GM19452 (cell line): ENCODE data around the gene CAMK4.

Experiments used
- ATAC-seq: cut with Tn5 transposase; IDR thresholded peaks from one replicate; pipeline ENCODE4 v1.9.1; 2021; ENCODE audit not compliant: unreplicated experiment

The CAMK4 gene

GRCh38 chr5:111478266-111478665 is 254.1 kb downstream of the CAMK4 start:
- ATAC-seq, result no peak

- no peak for ATAC-seq
These were observed 254.7 kb downstream of the CAMK4 start for GRCh38 chr5:111478898-111479297.

GRCh38 chr5:111480346-111480745 is 256.2 kb downstream of the CAMK4 start:
- no peak for ATAC-seq

DNA sequence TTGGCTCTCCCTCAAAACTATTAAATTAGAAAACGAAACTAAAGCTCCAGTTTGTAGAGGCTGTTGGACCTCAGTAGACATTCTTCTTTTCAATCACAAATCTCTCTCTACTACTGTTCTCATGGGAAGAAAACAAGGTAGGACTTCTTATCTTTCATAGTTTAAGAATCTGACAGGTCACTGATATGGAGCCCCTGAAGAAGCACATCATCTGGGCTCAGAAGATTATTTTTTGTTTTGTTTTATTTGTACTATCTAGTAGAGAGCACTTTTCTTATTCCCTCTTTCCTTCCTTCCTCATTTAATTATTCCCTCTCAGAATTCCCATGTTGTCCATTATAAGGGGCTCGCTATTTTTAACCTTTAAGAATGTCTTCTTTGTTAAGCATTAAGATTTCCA is 261.9 kb downstream of the CAMK4 start:
- no peak for ATAC-seq

DNA sequence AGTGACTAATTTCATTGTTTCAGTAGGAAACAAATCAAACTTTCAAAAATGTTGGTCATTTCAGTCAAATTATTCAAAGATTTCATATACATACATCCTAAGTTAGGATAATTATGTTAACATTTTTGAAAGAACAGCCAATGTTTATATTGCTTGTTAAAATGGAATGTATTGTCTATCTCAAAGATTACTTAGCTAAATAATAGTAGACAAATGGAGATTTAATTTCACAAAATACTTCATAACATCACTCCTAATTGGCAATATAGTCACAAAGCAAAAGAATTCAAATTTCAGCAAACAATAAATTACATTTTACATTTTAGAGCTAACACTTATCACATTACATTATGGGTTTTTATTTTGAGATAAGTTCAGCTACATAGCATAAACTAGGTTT is 262.7 kb downstream of the CAMK4 start:
- no peak for ATAC-seq

GRCh38 chr5:111488353-111488752 is 264.2 kb downstream of the CAMK4 start:
- no peak for ATAC-seq

DNA sequence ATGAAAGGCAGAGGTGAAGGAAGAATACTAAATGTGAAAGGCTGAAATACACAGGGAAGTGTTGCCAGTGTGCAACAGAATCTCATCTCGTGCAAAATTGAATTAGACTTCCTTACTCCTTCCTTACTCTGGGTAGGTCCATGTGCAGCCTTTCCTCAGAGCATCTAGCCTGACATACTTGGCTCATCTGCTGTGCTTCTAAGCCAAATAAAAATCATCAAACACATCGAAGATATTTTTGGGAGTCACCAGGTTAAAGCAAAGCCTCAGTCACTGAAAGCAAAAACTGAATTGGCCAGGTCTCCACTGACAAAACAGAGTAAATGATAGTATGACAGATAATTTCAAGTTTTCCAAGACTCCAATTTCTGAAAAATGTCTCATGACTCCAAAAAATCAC is 268.8 kb downstream of the CAMK4 start:
- no peak for ATAC-seq

DNA sequence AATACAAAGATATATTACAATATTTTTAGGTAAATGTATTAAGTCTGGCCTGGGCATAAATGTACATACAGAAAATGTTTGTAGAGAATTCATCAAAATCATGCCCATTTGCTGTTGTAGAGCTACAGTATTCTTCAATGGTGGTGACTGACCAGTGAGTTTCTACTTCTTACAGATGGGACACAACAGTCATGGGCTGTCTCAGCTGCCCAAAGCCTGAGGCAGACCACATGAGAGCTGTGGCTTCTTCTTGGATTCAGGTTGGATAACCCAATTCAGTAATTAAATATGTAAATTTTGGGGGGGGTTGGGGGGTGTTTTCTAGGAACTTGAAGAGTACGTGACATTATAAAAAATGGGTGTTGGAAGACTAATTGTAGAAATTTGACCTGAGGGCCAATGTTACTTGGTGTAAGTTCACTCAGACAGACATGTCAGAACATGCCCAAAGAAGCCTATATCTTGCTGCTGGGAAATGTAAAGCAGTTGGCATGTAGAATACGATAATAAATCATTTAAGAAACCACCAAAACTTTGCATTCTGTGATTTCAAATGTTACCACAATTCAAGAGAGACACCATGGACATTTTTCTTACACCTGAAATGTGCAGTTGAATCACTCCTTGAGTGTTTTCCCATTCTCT is 270.3 kb downstream of the CAMK4 start:
- ATAC-seq, result no peak

- ATAC-seq, result no peak
These were observed 271.0 kb downstream of the CAMK4 start for GRCh38 chr5:111495159-111495558.

- ATAC-seq, result no peak
These were observed 274.2 kb downstream of the CAMK4 start for GRCh38 chr5:111498346-111498745.

DNA sequence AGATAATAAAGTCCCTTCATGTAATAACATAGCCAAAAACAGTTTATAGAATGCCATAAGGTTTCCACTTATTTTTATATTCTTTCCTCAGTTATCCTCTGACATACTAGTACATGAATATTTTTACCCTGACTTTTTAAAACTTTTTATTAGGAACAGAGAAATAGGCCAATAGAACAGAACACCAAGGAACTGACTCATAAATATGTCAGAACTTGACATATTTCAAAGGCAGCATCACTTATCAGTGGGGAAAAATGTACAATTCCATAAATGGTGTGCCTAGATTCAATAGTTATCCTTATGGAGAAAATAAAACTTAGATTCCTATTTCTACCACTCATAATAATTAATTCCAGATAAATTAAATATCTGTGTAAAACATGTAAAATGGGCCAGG is 278.8 kb downstream of the CAMK4 start:
- no peak for ATAC-seq

GRCh38 chr5:111505096-111505495 is 280.9 kb downstream of the CAMK4 start:
- ATAC-seq, result no peak

GRCh38 chr5:111507276-111507675 is 283.1 kb downstream of the CAMK4 start:
- no peak for ATAC-seq

DNA sequence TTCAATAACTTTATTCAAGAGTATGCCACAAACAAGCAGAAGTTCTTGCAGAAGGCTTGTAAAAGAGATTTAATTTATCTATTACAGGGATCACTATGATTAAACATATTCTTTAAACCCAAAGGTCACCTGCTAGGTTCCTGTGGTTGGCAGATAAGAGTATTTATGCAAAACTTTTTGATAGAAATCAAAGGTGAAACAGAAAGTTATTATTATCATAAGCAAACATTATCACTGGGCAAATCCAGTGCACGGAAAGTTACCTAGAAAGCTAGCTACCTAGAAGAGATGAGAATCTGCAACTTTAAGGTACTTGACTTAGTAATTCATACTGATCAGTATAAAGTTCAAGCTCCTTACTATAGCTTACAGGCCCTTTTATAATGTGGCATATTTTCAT is 284.9 kb downstream of the CAMK4 start:
- no peak for ATAC-seq

GRCh38 chr5:111511174-111511830 is 287.1 kb downstream of the CAMK4 start:
- no peak for ATAC-seq

- peak; percentile 9 for ATAC-seq
These were observed 287.7 kb downstream of the CAMK4 start for GRCh38 chr5:111511831-111512374.

GRCh38 chr5:111512375-111513130 is 288.4 kb downstream of the CAMK4 start, which contains the start of gene STARD4:
Gene STARD4 (minus strand): TSS chr5:111512535. CDS start chr5:111507433, 5,102 bp downstream.
- peak; percentile 89 for ATAC-seq

DNA sequence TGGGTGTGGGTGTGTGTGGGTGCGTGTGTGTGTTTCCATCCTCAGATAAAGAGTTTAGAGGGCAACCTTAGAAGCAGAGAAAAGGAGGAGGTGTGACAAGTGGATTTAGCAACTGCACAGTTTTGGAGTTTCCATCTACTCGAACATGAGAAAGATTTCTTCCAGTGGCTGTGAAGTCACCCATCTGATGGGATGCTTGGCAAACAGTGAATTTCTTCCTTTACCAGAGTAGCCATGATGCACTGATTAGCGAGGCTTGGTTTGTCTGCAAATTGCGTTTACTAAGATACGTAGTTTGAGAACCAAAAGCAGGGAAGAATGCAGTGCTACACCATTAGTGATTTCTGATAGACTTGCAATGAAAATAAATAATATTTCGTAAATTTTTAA is 288.9 kb downstream of the CAMK4 start:
- no peak for ATAC-seq

DNA sequence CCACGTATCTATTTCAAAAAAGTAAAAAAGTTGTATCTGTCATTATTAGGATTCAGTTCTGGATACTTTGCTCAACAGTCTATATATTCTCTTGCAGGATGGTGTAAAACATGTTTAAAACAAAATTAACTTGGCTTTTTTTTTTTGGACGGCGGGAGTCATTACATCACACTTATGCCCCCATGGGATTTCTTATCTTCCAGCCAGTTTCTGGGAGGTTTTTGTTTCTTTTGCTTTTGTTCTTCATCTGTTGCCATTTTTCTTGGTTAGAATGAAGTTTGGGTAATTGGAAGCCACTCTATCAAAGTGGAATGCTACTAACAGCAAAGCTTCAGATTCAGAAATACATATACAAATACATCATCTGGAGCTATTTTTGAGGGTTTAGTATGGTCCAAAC is 289.9 kb downstream of the CAMK4 start:
- ATAC-seq, result no peak

DNA sequence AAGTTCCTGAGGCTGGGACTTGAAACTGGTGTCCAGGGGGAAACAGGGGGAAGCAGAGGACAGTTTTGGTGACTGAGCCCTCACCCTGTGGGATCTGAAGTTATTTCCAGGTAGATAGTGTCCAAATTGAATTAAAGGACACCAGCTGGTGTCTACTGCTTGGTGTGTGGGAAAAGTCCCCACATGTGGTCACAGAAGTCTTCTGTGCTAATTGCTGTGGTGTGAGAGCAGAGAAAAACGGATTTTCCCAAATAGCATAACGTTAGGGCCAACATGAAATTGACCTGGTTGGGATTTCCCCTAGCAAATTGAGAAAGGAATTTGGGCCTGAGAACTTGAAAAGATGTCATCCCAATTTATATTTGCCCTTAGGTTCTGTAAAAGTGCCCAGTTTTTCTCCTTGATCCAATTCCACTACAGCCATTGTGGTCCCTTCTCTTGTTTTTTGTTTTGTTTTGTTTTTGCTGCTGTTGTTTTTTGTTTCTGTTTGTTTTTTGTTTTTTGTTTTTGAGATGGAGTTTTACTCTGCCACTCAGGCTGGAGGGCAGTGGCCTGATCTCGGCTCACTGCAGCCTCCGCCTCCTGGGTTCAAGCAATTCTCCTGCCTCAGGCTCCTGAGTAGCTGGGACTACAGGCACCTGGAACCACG is 293.8 kb downstream of the CAMK4 start:
- ATAC-seq, result no peak

DNA sequence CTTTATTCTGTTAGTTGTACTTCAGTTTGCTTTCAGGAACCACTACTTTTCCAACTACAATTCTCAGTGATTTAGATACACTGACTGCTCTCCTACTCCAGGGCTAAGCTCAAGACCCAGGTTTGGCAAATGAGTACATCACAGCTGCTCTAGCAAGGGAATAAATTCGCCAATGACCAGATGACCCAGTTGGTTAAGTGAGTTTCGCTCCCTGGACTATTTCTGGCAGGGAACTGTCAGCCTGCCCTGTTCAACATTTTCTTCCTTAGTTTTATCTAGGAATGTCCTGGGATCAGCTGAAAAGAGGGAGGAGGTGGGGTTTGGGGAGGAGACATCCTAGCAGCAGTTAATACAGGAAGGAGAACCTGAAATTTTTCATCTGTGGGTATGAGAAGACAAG is 294.6 kb downstream of the CAMK4 start:
- no peak for ATAC-seq
